HG02981 (cell line): Measurements from ENCODE around the gene EME1.

Experiments used
- ATAC-seq: cut with Tn5 transposase; IDR thresholded peaks from one replicate; pipeline ENCODE4 v1.9.1; 2021; ENCODE audit warnings: mild to moderate bottlenecking, moderate library complexity; ENCODE audit not compliant: unreplicated experiment

The EME1 gene

DNA sequence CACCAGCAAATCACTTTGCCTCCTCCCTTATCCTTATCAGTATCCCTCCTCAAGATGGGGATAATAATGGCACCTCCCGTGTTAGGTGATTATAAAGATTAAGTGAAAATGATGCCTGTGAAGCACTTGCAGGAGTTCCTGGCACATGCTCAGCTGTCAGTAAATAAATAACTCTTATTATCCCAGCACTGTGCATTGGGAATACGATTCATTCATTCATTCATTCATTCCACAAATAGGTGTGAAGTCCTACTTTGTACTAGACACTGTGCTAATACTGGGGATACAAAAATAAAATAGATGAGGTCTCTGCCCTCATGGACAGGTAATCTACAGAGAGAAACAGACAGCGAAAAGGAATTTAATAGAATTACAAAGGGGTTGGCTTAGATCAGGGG is 25.1 kb upstream of the EME1 start:
- no peak for ATAC-seq

DNA sequence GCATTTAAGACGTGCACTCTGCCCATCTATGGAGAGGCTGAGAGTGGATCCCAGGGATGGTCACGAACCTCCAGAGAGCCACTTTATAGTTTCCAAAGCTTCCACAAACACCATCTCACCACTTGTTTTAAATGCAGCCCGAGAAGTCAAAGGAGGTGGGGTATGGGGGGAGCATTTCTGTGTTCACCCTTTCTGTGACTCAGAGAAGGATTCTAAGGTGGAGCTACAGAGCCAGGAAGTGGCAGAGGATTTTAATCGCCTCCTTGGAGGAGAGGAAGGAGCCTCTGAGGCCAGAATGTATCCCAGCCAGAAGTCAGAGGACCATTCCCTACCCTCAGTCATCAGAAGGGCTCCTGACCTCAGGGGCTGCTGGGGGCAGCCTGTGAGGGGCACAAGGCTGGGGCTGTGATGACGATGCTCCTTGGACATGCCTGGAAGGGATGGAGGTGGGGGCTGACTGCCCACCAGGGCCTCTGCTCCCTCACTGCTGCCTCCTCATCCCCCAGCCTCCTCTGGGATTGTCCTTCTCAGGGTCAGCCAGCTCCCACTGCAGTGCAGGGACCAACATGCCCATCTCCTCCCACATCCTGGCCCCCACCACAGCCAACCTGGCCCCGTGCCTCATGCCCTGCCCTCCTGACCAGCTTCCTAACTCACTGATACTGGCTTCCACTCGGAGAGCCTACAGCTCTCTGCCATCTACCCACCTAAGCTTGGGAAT is 24.3 kb upstream of the EME1 start:
- no peak for ATAC-seq

DNA sequence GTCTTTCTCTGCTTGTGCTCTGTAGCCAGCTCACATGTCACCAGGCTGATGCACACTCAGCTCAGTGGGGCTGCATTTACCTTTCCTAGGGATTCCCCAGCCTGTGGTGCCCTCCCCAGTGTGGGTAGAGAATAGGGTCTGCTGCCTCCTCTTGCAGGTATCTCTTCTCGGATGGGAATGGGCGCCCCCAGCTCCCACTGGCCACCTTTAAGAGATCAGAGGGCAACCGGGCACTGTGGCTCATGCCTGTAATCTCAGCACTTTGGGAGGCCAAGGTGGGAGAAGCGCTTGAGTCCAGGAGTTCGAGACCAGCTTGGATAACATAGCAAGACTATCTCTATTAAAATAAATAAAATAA is 23.8 kb upstream of the EME1 start:
- ATAC-seq: no peak

DNA sequence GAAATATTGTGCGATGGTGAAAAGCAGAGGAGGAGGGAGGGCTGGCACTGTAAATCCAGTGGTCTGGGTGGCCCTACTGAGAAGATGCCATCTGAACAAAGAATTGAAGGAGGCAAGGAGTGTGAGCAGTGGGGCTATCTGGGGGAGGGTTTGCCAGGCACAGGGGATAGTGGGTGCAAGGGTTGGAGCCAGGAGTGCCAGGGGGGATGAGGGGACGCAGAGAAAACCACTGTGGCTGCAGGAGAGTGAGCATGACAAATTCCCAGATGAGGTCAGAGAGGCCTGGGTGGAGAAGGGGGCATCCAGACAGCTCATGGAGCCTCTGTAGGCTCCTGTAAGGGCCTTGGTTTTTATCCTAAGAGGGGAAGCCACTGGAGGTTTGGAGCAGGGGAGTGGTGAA is 22.3 kb upstream of the EME1 start:
- no peak for ATAC-seq

DNA sequence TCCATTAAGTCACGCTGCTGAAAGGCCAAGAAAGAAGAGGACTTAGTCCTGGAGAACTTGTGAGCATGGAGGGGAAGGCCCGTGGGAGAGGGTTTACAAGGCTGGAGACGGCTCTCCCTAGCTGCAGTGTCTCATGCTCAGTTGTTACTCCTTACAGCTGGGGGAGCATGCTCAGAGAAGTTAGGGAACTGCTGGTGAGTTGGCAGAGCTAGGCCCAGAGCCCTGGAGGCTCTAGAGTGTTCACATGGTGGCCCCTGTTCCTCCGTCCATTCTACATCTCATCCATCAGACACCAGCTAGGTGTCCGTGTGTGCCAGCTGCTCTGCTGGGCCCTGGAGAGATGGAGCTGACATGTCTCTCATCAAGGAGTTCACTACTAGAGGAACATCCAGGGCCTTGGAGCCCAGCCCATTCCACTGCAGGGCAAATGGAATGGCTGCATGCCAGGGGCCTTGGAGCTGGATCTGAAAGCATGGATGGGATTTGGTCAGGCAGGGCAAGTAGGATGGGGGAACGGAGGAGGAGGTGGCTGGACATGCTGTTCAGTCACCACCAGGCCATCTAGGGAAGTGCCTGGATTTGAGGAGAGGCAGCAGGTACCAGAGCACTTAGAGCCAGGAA is 20.8 kb upstream of the EME1 start:
- no peak for ATAC-seq

DNA sequence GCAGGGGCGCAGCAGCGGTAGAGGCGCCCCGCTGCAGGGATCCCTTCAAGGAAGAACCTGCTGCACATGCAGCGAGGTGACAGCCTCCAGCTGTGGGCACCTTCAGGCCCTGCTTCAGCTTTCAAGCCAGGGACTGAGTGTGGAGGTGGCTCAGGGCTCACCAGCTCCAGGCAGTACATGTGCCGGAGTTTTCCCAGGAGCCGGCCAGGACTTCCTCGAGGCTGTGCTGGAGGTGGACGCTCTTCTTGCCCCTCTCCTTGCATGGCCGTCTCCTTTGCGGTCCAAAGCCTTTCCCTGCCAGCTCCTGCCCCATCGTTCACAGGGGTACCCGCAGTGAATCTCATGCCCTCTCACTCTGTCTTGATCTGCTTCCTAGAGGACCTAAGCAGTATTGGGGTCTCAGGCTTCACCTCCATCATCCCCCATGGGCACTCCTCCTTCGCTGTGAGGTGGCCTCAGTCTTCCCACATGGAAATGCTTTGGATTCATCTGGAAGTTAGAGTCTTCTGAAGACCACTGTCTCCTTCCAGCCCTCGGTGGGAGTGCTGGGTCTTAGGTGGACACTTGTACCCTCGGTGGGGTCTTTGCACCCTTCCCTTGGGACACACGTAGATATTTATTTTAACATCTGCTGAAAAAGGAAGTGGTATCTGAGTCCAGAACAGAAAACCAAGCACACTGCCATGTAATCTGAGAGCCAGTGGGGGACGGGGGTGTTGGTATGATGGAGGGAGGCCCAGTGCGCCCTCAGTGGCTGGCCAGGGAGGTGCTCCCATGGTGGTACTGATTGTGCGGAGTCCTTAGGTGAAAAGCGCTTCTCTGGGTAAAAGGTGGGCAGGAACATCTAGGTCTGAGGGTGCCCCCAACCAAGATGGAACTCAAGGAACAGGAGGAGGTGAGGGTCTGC is 20.1 kb upstream of the EME1 start:
- ATAC-seq: no peak

DNA sequence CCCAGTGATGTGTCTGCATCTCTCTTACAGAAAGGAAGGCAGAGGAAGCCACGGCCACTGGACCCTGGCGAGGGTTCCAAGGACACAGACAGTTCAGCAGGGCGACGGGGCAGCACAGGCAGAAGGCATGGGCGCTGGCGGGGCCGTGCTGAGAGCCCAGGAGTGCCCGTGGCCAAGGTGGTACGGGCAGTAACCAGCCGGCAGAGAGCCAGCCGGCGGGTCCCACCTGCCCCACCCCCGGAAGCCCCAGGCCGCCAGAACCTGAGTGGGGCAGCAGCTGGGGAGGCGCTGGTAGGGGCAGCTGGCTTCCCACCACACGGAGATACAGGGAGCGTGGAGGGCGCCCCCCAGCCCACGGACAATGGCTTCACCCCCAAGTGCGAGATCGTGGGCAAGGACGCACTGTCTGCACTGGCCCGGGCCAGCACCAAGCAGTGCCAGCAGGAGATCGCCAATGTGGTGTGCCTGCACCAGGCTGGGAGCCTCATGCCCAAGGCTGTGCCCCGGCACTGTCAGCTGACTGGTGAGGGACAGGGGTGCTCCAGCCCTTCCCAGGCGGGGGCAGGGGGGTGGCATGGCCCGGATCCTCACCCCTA is 19.3 kb upstream of the EME1 start:
- ATAC-seq: no peak

DNA sequence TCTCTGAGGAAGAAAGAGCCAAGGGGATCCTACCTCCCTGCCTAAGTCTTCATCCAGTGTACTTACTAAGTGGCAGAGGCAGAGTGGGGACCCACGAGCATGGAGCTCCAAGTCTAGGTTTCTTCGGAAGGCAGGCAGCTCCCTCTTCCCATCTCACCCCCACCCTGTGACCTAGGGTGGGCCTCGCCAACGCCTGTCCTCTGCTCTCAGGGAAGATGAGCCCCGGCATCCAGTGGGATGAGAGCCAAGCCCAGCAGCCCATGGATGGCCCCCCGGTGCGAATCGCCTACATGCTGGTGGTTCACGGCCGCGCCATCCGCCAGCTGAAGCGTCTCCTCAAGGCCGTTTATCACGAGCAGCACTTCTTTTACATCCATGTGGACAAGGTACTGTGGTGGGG is 18.8 kb upstream of the EME1 start:
- ATAC-seq: no peak

DNA sequence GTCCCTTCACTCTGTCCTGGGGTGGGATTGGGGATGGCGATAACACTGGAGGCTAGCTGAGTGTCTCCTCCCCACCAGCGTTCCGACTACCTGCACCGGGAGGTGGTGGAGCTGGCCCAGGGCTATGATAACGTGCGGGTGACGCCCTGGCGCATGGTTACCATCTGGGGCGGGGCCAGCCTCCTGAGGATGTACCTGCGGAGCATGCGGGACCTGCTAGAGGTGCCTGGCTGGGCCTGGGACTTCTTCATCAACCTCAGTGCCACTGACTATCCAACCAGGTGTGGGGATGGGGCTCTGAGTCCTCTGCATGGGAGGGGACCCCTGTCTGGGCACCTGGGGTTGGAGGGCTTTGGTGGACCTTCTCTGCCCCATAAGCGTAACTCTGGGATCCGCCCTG is 18.3 kb upstream of the EME1 start:
- no peak for ATAC-seq

DNA sequence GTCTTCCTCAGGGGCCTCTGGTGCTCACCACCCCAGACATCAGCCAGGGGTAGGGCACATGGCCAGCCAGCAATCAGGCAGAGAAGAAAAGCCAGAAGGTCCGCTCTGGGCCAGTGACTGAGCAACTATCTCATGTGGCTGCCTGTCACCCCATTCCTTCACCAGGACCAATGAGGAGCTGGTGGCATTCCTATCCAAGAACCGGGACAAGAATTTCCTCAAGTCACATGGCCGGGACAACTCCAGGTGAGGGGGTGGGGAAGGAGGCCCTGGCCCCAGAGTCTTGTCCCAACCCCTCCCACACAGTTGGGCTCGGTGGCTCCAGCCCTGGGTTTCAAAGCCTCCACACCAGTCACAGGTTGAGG is 17.7 kb upstream of the EME1 start:
- ATAC-seq: no peak

DNA sequence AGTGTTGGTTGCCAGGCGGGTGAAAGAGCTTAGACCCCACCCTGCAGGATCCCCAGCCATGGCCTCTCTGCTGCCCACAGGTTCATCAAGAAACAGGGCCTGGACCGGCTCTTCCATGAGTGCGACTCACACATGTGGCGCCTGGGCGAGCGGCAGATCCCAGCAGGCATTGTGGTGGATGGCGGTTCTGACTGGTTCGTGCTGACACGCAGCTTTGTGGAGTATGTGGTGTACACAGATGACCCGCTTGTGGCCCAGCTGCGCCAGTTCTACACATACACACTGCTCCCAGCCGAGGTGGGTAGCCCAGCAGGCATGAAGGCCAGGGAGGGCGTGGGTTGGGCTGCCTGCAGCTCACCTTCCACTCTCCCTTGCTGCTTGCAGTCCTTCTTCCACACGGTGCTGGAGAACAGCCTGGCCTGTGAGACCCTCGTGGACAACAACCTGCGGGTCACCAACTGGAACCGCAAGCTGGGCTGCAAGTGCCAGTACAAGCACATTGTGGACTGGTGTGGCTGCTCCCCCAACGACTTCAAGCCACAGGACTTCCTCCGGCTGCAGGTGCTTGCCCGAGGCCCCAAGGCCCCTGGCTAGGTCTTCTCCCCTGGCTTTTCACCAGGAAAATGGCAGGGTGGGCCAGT is 17.2 kb upstream of the EME1 start:
- ATAC-seq: no peak

DNA sequence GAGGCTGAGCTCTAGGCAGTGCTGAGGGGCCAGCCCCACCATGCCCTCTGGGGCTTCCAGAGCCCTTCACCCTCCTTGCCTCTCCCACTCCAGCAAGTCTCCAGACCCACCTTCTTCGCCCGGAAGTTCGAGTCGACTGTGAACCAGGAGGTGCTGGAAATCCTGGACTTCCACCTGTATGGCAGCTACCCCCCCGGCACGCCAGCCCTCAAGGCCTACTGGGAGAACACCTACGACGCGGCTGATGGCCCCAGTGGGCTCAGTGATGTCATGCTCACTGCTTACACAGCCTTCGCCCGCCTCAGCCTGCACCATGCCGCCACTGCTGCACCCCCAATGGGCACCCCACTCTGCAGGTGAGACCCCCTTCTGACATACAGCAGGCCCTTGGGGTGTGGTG is 16.6 kb upstream of the EME1 start:
- no peak for ATAC-seq

DNA sequence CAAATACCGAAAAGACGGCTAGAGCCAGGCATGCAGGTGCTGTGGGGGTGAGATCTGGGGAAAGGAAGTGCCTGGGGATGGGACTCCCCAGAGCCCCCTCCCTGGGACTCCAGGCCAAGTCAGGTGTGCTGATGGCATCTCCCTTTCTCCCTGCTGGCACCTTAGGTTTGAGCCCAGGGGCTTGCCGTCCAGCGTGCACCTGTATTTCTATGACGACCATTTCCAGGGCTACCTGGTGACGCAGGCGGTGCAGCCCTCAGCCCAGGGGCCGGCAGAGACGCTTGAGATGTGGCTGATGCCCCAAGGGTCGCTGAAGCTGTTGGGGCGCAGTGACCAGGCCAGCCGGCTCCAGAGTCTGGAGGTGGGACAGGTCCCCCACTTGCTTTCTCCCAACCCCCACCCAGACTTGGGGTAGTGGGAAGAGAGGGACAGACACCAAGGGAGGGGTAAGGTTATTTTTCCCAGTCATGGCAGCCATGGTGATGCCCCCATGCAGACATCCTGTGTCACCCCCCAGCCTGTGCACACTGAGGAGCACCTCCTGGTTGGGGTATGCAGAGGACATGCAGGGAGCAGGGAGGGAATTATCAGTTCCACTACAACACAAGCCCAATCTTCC is 16.0 kb upstream of the EME1 start:
- no peak for ATAC-seq

DNA sequence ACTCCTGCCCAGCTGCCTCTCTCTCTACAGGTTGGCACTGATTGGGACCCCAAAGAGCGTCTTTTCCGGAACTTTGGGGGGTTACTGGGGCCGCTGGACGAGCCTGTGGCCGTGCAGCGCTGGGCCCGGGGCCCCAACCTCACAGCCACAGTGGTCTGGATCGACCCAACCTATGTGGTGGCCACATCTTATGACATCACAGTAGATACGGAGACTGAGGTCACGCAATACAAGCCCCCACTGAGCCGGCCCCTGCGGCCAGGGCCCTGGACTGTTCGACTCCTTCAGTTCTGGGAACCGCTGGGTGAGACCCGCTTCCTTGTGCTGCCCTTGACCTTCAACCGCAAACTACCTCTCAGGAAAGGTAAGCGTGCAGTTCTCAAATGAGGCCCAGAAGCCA is 14.9 kb upstream of the EME1 start:
- no peak for ATAC-seq

DNA sequence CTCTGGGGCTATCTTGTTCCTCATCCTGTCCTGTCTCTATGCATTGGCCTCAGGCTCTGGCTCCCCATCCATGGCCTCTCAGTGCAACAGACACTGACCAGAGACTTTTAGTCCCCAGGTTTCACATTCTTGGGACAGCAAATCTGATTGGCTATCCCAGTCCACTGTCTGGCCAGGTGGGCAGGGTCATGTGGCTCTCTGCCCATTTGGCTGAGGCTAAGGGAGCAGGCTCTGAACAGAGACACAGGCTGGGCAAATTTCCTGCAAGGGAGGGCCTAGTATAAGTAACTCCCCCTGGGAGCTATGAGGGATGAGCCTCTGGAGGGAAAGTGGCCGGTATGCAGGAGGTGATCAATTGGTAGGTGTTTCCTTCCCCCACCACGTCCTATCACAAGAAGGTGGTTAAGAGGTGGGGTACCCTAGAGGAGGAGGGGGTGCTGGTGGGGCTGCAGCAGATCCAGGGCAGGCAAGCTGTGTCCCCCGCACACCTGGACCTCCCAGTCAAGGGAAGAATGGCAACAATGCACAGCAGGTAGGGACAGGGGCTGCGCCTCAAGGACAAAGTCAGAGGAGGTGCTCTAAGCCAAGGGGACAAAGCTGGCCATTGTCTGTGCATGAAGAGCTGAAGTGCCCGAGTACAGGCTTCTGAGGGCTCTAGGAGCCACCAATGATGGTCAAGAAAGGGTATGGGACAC is 13.9 kb upstream of the EME1 start:
- no peak for ATAC-seq

DNA sequence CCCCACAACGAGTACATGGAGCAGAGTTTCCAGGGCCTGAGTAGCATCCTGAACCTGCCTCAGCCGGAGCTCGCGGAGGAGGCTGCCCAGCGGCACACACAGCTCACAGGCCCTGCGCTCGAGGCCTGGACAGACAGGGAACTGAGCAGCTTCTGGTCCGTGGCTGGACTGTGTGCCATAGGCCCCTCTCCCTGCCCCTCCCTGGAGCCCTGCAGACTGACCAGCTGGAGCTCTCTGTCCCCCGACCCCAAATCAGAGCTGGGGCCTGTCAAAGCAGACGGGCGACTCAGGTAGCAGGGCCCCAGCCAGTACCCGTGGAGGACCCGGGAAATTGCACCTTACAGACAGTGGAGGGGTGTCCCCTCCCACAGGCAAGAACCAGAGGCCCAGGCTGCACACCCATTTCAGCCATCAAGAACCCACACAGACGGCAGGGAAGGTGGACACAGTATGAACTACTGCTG is 13.0 kb upstream of the EME1 start:
- ATAC-seq: no peak

DNA sequence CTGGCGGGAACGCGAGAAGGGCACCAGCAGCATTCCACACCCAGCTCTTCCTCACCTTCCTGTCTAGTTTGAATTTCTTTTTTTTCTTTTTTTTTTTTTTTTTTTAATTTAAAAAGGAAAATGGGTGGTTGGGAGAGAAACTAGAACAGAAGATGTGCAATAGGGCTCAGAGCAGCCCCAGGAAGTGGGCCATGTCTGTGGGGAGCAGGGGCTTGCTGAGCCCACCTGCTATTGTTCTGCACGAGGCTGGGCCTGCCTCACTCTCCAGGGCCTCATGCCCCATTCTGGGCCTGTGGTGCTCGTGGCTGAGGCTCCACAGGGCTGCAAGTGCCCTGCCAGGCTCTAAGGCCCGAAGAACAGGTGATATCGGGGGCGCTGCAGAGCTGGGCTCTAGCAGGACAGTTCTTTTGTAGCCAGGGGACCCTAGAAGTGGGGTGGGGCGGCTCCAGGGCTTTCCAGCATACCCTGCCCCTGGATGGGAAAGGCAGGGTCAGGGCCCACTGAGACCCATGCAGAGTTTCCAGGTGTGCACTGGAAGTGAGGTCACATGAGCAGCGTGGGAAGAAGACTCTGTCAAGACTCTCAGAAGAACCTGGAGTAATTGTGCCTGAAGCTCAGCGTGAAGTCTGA is 12.4 kb upstream of the EME1 start:
- ATAC-seq: no peak

DNA sequence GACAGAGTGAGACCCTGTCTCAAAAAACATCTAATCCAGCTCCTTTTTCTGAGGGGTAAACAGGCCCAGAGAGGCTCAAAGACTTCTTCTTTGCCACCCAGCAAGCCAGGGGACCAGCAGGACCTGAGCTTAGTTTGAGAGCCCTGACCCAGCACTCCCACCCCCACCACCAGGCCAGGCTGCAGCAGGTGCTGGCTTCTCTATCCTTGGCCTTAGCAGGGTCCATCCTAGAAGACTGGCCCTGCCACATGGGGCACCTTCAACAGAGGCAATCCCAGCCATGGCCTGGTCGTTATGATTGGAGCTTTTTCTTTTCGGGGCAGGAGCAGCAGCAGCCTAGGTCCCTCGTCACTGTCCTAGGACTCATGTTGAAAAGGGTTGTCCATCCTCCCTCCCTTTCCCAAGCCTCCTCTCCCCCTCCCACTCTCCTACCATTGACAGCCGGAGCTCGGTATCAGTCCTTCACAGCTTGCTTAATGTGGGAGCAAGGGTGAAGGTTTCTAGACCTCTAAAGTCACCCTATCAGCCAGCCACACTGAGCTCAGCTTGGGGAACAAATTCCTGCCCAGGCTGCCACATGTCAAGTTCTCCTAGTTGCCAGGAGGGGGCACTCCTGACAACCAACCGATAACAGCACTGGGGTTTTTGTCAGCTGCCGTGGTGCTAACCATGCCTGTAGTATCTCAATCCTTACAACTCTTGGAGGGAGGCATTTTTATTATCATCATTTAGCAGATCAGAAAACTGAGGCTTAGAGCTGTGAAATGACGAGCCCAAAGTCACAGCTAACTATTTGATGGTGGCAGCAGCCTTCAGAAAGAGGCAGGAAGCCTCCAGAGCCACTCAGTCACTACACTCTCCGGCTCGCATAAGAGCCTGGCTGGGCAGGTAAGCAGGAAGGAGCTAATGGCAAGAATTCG is 11.2 kb upstream of the EME1 start:
- peak; percentile 51 for ATAC-seq

DNA sequence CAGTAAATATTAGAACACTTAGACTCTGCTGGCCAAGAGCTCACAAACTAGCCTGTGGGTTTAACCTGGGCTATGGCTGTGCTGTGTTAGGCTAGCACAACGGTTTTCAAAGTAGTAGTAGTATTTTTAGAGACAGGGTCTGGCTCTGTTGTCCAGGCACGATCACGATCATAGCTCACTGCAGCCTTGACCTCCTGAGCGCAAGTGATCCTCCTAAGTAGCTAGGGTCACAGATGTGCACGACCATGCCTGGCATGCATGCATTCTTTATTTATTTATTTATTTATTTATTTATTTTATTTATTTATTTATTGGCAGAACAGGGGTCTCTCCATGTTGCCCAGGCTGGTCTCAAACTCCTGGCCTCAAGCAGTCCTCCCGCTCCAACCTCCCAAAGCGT is 10.4 kb upstream of the EME1 start:
- no peak for ATAC-seq
